H9 (cell line): Measurements from ENCODE around the gene LENG9. TPM values are rescaled to one million over a fixed set of nuclear protein-coding genes. Genes with fewer than 3 reads are reported as not detected.

ENCODE experiments used
- DNase-seq: peaks from one replicate; pipeline ENCODE4 v3.0.0-alpha.2; 2017
- H2AFZ ChIP-seq: one replicate; pipeline ENCODE4 v1.6.1; 2013; ENCODE audit warnings: mild to moderate bottlenecking, low read length, control low read depth, moderate library complexity
- H2AK5ac ChIP-seq: 2 replicates; pipeline ENCODE4 v1.6.1; 2013; ENCODE audit warnings: low read length, control low read depth, mixed read lengths; ENCODE audit not compliant: insufficient read length
- H2BK120ac ChIP-seq: one replicate; pipeline ENCODE4 v1.6.1; 2013; ENCODE audit warnings: low read depth, mild to moderate bottlenecking, low read length, control low read depth, inconsistent platforms; ENCODE audit not compliant: poor library complexity, severe bottlenecking
- H2BK12ac ChIP-seq: 2 replicates; pipeline ENCODE4 v1.6.1; 2013; ENCODE audit warnings: low read length, control low read depth, mixed read lengths, low read depth; ENCODE audit not compliant: insufficient read length
- H2BK15ac ChIP-seq: 2 replicates; pipeline ENCODE4 v1.6.1; 2013; ENCODE audit warnings: low read depth, low read length, control low read depth
- H2BK20ac ChIP-seq: one replicate; pipeline ENCODE4 v1.6.1; 2013; ENCODE audit warnings: low read depth, mild to moderate bottlenecking, low read length, control low read depth, inconsistent platforms; ENCODE audit not compliant: poor library complexity, severe bottlenecking
- H2BK5ac ChIP-seq: 2 replicates; pipeline ENCODE4 v1.6.1; 2013; ENCODE audit warnings: low read length, control low read depth, mixed read lengths; ENCODE audit not compliant: insufficient read length
- H3K14ac ChIP-seq: 2 replicates; pipeline ENCODE4 v1.6.1; 2013; ENCODE audit warnings: low read length, control low read depth; ENCODE audit not compliant: insufficient read depth
- H3K18ac ChIP-seq: 2 replicates; pipeline ENCODE4 v1.6.1; 2013; ENCODE audit warnings: low read depth, mild to moderate bottlenecking, mixed read lengths, low read length, control low read depth; ENCODE audit not compliant: insufficient read length
- H3K23ac ChIP-seq: 2 replicates; pipeline ENCODE4 v1.6.1; 2013; ENCODE audit warnings: low read length, control low read depth, mixed read lengths, low read depth; ENCODE audit not compliant: insufficient read length
- H3K23me2 ChIP-seq: 2 replicates; pipeline ENCODE4 v1.6.1; 2013; ENCODE audit warnings: low read depth, mild to moderate bottlenecking, mixed read lengths, low read length, control low read depth; ENCODE audit not compliant: insufficient read length, poor library complexity, severe bottlenecking
- H3K27ac ChIP-seq: 2 replicates; pipeline ENCODE4 v1.5.1; 2013; ENCODE audit warnings: low read length, control low read depth, mixed read lengths, low read depth; ENCODE audit not compliant: insufficient read length
- H3K27me3 ChIP-seq: 2 replicates; pipeline ENCODE4 v1.6.1; 2013; ENCODE audit warnings: low read length, control low read depth, inconsistent platforms; ENCODE audit not compliant: insufficient read depth
- H3K4ac ChIP-seq: 2 replicates; pipeline ENCODE4 v1.6.1; 2013; ENCODE audit warnings: low read depth, mild to moderate bottlenecking, control low read depth, inconsistent platforms, low read length, moderate library complexity
- H3K4me1 ChIP-seq: 2 replicates; pipeline ENCODE4 v1.6.1; 2013; ENCODE audit warnings: low read length, control low read depth, inconsistent platforms; ENCODE audit not compliant: insufficient read depth
- H3K4me2 ChIP-seq: 2 replicates; pipeline ENCODE4 v1.6.1; 2013; ENCODE audit warnings: low read length, control low read depth, mixed read lengths; ENCODE audit not compliant: insufficient read length, insufficient read depth
- H3K56ac ChIP-seq: 2 replicates; pipeline ENCODE4 v1.6.1; 2013; ENCODE audit warnings: low read depth, mild to moderate bottlenecking, mixed read lengths, low read length, control low read depth; ENCODE audit not compliant: insufficient read length
- H3K79me1 ChIP-seq: 2 replicates; pipeline ENCODE4 v1.6.1; 2013; ENCODE audit warnings: low read depth, mild to moderate bottlenecking, moderate library complexity, low read length, control low read depth, inconsistent platforms; ENCODE audit not compliant: insufficient read depth, poor library complexity, severe bottlenecking
- H3K79me2 ChIP-seq: 2 replicates; pipeline ENCODE4 v1.6.1; 2013; ENCODE audit warnings: low read length, control low read depth, inconsistent platforms; ENCODE audit not compliant: insufficient read depth
- H3K9ac ChIP-seq: 2 replicates; pipeline ENCODE4 v1.6.1; 2013; ENCODE audit warnings: low read length, control low read depth, mixed read lengths; ENCODE audit not compliant: insufficient read length; ENCODE audit errors: extremely low read depth
- H3K9me3 ChIP-seq: one replicate; pipeline ENCODE4 v1.6.1; 2013; ENCODE audit warnings: low read depth, low read length, inconsistent platforms; ENCODE audit not compliant: control insufficient read depth
- H3T11ph ChIP-seq: one replicate; pipeline ENCODE4 v1.6.1; 2013; ENCODE audit warnings: mild to moderate bottlenecking, low read length, control low read depth, inconsistent platforms
- H4K20me1 ChIP-seq: one replicate; pipeline ENCODE4 v1.6.1; 2013; ENCODE audit not compliant: control insufficient read depth, insufficient read length, insufficient read depth
- H4K5ac ChIP-seq: 2 replicates; pipeline ENCODE4 v1.6.1; 2013; ENCODE audit warnings: low read depth, mild to moderate bottlenecking, mixed read lengths, low read length, control low read depth; ENCODE audit not compliant: insufficient read length
- H4K8ac ChIP-seq: replicated peaks from 2 replicates; pipeline ENCODE4 v1.6.1; 2013; ENCODE audit warnings: low read length, control low read depth, mixed read lengths, low read depth; ENCODE audit not compliant: insufficient read length
- H4K91ac ChIP-seq: 2 replicates; pipeline ENCODE4 v1.6.1; 2013; ENCODE audit warnings: low read depth, mild to moderate bottlenecking, moderate library complexity, mixed read lengths, low read length, control low read depth; ENCODE audit not compliant: insufficient read length
- H3K27ac Mint-ChIP-seq, 3 experiments: 2 replicates in 2 of 3; 3 replicates in 1 of 3; pipeline ENCODE4 v1.8.0; 2020 to 2021; ENCODE audit warnings: mixed read lengths in 3 of 3, mild to moderate bottlenecking in 1 of 3, moderate library complexity in 1 of 3
- H3K27me3 Mint-ChIP-seq: 2 replicates; pipeline ENCODE4 v1.8.0; 2021; ENCODE audit warnings: low read depth, mild to moderate bottlenecking, moderate library complexity, mixed read lengths
- H3K36me3 Mint-ChIP-seq, 3 experiments: 2 replicates in 2 of 3; 3 replicates in 1 of 3; pipeline ENCODE4 v1.8.0; 2020 to 2021; ENCODE audit warnings: low read depth in 3 of 3, mixed read lengths in 3 of 3; ENCODE audit not compliant: insufficient read depth in 1 of 3
- H3K4me1 Mint-ChIP-seq, 2 experiments: 2 replicates each; pipeline ENCODE4 v1.8.0; 2020; ENCODE audit warnings: mixed read lengths in 2 of 2
- H3K4me3 Mint-ChIP-seq, 2 experiments: 2 replicates in 1 of 2; 3 replicates in 1 of 2; pipeline ENCODE4 v1.8.0; 2020 to 2021; ENCODE audit warnings: mild to moderate bottlenecking in 2 of 2, mixed read lengths in 2 of 2, moderate library complexity in 1 of 2
- H3K9me3 Mint-ChIP-seq, 2 experiments: 2 replicates in 1 of 2; 3 replicates in 1 of 2; pipeline ENCODE4 v1.8.0; 2020; ENCODE audit warnings: mild to moderate bottlenecking in 2 of 2, mixed read lengths in 2 of 2, moderate library complexity in 1 of 2
- CTCF ChIP-seq: fragments of 200-600 bp; sonication (generic); conservative IDR thresholded peaks from 3 replicates; pipeline ENCODE4 v1.8.0; 2021; ENCODE audit warnings: antibody characterized with exemption, mild to moderate bottlenecking
- WGBS: extraction: QIAGEN DNeasy Blood & Tissue Kit; methylation state at CpG from one replicate; pipeline ENCODE4 v1.1.7; 2013; ENCODE audit warnings: missing lambda C conversion rate, low lambda C conversion rate, mixed read lengths; ENCODE audit not compliant: insufficient read length; ENCODE audit errors: extremely low coverage; 5-methylcytosine and 5-hydroxymethylcytosine counted together
- total RNA-seq: library from RNA; stranded (reverse); gene quantifications from 2 replicates; pipeline ENCODE4 v1.2.1, GENCODE V29; 2021

The LENG9 gene
- total RNA-seq, 1 experiment from 2014 or later = 3.8 TPM

DNA sequence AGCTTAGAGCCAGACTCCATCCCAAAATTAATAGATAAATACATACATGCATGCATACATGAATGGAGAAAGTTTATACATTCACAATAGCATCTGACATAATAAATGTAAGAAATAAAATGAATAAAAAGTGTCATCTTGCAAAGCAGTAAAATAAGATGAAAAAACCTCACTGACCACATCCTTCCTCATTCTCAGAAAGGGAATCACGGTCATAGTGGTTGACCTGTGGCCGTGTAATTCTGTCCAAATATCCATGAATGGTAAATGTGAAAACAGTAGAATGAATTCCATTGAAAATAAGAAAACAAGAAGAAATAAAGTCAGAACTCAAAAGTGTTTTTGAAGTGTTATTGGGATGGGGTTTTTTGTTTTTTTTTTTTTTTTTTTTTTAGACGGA lies 19.3 kb upstream of the LENG9 start:
- H3K9me3 ChIP-seq = no peaks in the 10 kb centered on the region
- H3K4me3 Mint-ChIP-seq = no peak overlapping the region
- H4K91ac ChIP-seq = no peak overlapping the region
- H2BK20ac ChIP-seq = no peak overlapping the region
- H3K9ac ChIP-seq = no peak overlapping the region
- H2BK15ac ChIP-seq = no peak overlapping the region
- H3K27ac Mint-ChIP-seq = no peak overlapping the region
- no peak overlapping the region for H2BK5ac ChIP-seq
- H2AK5ac ChIP-seq = no peak overlapping the region
- no peak overlapping the region for H2AFZ ChIP-seq
- no peaks in the 10 kb centered on the region for H3K27me3 ChIP-seq
- peaks cover 0 to 5% (median 0%) of the 10 kb centered on the region in 3 experiments; a peak in 1 of 7 replicates for H3K36me3 Mint-ChIP-seq
- no peak overlapping the region for H3T11ph ChIP-seq
- DNase-seq = no peak
- TF ChIP-seq CTCF = no peak
- H3K27ac ChIP-seq = no peak overlapping the region
- peaks cover 13 to 48% of the 10 kb centered on the region in 2 experiments for H3K9me3 Mint-ChIP-seq
- H3K4me1 ChIP-seq = no peaks in the 10 kb centered on the region; the same call in 1 of the 2 replicates
- WGBS = no CpG with 5 or more reads among the region's 3 CpGs
- no peak overlapping the region for H3K4ac ChIP-seq
- no peak overlapping the region for H4K5ac ChIP-seq
- H3K4me2 ChIP-seq = no peak overlapping the region
- no peak overlapping the region for H3K14ac ChIP-seq
- H3K4me1 Mint-ChIP-seq = peaks cover 4 to 5% of the 10 kb centered on the region in 2 experiments; a peak in 3 of 4 replicates
- no peak overlapping the region for H3K56ac ChIP-seq
- H4K8ac ChIP-seq = no peak overlapping the region
- H3K18ac ChIP-seq = no peak overlapping the region
- H4K20me1 ChIP-seq = no peaks in the 10 kb centered on the region
- no peak overlapping the region for H3K23ac ChIP-seq
- peaks cover 8% of the 10 kb centered on the region for H3K27me3 Mint-ChIP-seq
- no peak overlapping the region for H2BK12ac ChIP-seq
- no peaks in the 10 kb centered on the region for H3K23me2 ChIP-seq
- no peak overlapping the region for H2BK120ac ChIP-seq
- no peaks in the 10 kb centered on the region for H3K79me2 ChIP-seq
- no peaks in the 10 kb centered on the region for H3K79me1 ChIP-seq
